ENCODE measurements around the gene RPS6KA2. TPM values are rescaled to one million over a fixed set of nuclear protein-coding genes. Genes with fewer than 3 reads are reported as not detected.

RPS6KA2 gene
- 24.0 and 26.4 TPM in 2 replicates for total RNA-seq
- polyA plus RNA-seq: 19.2 and 19.3 TPM in 2 replicates

DNA sequence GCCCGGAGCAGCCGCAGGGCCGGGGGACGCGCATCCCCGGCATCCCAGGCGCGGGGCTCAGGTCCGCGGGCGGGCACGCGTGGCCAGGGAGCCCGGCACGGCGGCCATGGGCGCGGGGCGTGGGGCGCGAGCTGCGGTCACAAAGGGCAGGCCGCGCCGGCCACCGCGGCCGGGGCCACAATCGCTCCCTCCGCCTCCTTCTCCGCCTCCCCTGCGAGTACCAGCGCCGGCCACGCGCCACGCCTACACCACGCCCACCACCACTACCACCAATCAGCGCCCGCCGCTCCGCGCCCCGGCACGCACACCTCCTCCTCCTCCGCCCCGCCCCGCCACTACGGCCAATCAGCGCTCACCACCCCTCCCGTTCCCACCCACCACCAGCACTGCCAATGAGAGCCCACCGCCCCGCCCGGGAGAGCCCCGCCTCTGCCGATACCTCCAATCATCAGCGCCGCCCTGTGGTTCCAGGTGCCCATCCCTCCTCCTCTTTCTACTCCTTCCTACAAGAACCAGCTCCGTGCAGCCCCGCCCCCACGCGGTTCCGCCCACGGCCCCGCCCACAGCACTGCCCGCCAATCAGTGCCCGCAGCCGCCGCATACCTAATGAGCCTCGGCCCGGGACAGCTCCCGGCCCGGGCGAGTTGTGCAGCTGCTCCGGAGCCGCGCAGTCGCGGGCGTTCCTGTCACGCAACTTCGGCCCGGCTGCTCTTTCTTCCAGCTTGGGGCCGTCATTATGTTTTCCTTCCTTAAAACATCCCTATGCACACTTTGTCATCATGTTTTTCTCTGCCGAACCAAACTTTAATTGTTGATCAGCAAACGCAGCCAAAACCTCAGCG is at the start of gene RPS6KA2:
TSS of gene RPS6KA2 (minus strand) at position 219 of the 842 bp plus-strand sequence. CDS start 232 bp downstream, outside the sequence.
- Histone ChIP-seq H3K36me3 (no peaks in the 10 kb centered on the region), H3K27ac (peak within 1 kb of the TSS; percentile 81), H3K9me3 (ENCODE audit: low read depth) (no peaks in the 10 kb centered on the region), H3K27me3 (peaks cover 41% of the 10 kb centered on the region), H3K4me3 (peak within 1 kb of the TSS; percentile 74), H3K4me1 (ENCODE audit: low read depth) (no peaks in the 10 kb centered on the region)
- peak; percentile 99 to 100 for DNase-seq (ENCODE audit: low read depth in 1 of 2, low spot score in 1 of 2)
- TF ChIP-seq, protein P1, sequence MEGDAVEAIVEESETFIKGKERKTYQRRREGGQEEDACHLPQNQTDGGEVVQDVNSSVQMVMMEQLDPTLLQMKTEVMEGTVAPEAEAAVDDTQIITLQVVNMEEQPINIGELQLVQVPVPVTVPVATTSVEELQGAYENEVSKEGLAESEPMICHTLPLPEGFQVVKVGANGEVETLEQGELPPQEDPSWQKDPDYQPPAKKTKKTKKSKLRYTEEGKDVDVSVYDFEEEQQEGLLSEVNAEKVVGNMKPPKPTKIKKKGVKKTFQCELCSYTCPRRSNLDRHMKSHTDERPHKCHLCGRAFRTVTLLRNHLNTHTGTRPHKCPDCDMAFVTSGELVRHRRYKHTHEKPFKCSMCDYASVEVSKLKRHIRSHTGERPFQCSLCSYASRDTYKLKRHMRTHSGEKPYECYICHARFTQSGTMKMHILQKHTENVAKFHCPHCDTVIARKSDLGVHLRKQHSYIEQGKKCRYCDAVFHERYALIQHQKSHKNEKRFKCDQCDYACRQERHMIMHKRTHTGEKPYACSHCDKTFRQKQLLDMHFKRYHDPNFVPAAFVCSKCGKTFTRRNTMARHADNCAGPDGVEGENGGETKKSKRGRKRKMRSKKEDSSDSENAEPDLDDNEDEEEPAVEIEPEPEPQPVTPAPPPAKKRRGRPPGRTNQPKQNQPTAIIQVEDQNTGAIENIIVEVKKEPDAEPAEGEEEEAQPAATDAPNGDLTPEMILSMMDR (IDR thresholded peaks at IDR 0.05; ENCODE audit: low read depth, low read length): no peak

DNA sequence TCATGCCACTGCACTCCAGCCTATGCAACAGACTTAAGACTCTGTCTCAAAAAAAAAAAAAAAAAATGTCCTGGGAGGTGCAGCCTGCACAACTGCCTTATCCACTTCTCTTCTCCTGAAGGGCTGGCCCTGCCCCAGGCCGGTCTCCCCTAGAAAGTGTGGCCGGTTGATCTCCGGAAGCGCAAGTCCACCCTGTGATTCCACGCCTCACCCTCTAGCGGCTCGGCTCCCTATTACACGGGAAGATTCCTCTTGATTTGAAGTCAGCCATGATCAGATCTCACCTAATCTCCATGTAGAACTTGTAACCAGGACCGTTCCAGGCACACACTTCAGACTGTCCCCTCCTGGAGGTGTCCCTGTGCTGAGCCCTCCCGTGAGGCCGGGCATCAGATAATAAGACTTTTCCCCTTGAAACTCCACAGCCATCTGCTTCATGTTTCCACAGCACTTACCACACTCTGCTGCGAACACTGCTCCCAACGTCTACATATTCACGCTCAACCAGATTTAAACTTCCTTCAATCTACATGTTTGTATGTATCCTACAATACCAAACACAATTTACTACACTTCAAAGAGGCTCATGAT is 49.3 kb upstream of the RPS6KA2 start:
- DNase-seq (ENCODE audit: low read depth in 1 of 2, low spot score in 1 of 2): peak in 1 of 2 donors; percentile 54
- no peaks in the 10 kb centered on the region for H3K27me3 ChIP-seq
- TF ChIP-seq, protein P1 (IDR thresholded peaks at IDR 0.05; ENCODE audit: low read depth, low read length): no peak
- no peak overlapping the region for H3K4me3 ChIP-seq
- peaks cover 8% of the 10 kb centered on the region for H3K4me1 ChIP-seq (ENCODE audit: low read depth)
- no peaks in the 10 kb centered on the region for H3K36me3 ChIP-seq
- no peaks in the 10 kb centered on the region for H3K9me3 ChIP-seq (ENCODE audit: low read depth)
- peak overlapping the region; percentile 27 for H3K27ac ChIP-seq

DNA sequence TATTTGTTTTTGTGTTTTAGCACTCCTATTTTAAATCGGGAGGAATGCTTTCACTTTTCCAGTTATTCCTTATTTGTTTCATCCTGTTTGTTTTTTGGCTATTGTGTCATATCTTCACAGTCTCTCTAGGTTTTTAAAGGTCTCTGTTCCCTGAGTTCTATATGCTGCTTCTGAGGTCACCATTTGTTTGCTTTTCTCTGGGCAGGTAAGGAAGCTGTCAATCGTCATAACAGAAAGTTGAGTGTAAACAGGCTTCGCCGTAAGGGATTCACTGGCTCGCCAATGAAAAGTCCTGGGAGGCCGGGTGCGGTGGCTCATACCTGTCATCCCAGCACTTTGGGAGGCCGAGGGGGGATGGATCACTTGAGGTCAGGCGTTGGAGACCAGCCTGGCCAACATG is 48.7 kb upstream of the RPS6KA2 start:
- Histone ChIP-seq H3K27ac (no peak overlapping the region), H3K9me3 (ENCODE audit: low read depth) (no peaks in the 10 kb centered on the region), H3K27me3 (no peaks in the 10 kb centered on the region), H3K4me1 (ENCODE audit: low read depth) (peaks cover 10% of the 10 kb centered on the region), H3K36me3 (no peaks in the 10 kb centered on the region), H3K4me3 (no peak overlapping the region)
- TF ChIP-seq, protein P1 (IDR thresholded peaks at IDR 0.05; ENCODE audit: low read depth, low read length): no peak
- DNase-seq (ENCODE audit: low read depth in 1 of 2, low spot score in 1 of 2): no peak

- TF ChIP-seq, protein P1 (IDR thresholded peaks at IDR 0.05; ENCODE audit: low read depth, low read length): no peak
- Histone ChIP-seq H3K27me3 (no peaks in the 10 kb centered on the region), H3K36me3 (no peaks in the 10 kb centered on the region), H3K27ac (no peak overlapping the region), H3K9me3 (ENCODE audit: low read depth) (no peaks in the 10 kb centered on the region), H3K4me3 (no peak overlapping the region), H3K4me1 (ENCODE audit: low read depth) (peaks cover 10% of the 10 kb centered on the region)
- DNase-seq (ENCODE audit: low read depth in 1 of 2, low spot score in 1 of 2): no peak
These were observed 46.3 kb upstream of the RPS6KA2 start for GRCh38 chr6:166673309-166673708.

GRCh38 chr6:166672624-166673206 is 45.7 kb upstream of the RPS6KA2 start:
- Histone ChIP-seq H3K9me3 (ENCODE audit: low read depth) (no peaks in the 10 kb centered on the region), H3K36me3 (no peaks in the 10 kb centered on the region), H3K27me3 (no peaks in the 10 kb centered on the region), H3K27ac (no peak overlapping the region), H3K4me1 (ENCODE audit: low read depth) (peaks cover 10% of the 10 kb centered on the region), H3K4me3 (no peak overlapping the region)
- DNase-seq (ENCODE audit: low read depth in 1 of 2, low spot score in 1 of 2): no peak
- TF ChIP-seq, protein P1 (IDR thresholded peaks at IDR 0.05; ENCODE audit: low read depth, low read length): no peak
